IMR-90 (cell line): ENCODE results near the gene C11orf21. TPM values are rescaled to one million over a fixed set of nuclear protein-coding genes. Genes with fewer than 3 reads are reported as not detected.

Experiments used
- ATAC-seq: fragments of 200-7000 bp; cut with Tn5 transposase; 2 replicates; pipeline ENCODE4 v1.9.1; 2020; ENCODE audit warnings: low read depth, mild to moderate bottlenecking, moderate library complexity
- BruUV-seq: library from RNA; stranded (reverse); fragments of 400-500 nt; replicated peaks from 2 replicates; lab custom pipeline; 2021; lab: Mats Ljungman, UMichigan
- CTCF ChIA-PET: fragments of 300-600 bp; formaldehyde crosslinking; extraction: SDS; loops from one replicate; lab custom pipeline; 2021; ENCODE audit warnings: antibody characterized with exemption; lab: Yijun Ruan, JAX
- POLR2A ChIA-PET: fragments of 300-600 bp; sonication (Branson Sonifier 250); formaldehyde crosslinking; loops from one replicate; lab custom pipeline; 2022; ENCODE audit warnings: antibody characterized with exemption; ENCODE audit not compliant: unreplicated experiment; lab: Charles Lee
- DNase-seq: peaks from one replicate; pipeline ENCODE4 v3.0.0; 2013
- H2AFZ ChIP-seq: replicated peaks from 2 replicates; pipeline ENCODE3; 2013; ENCODE audit warnings: low read length, mild to moderate bottlenecking; ENCODE audit not compliant: poor library complexity
- H2AK5ac ChIP-seq: 2 replicates; pipeline ENCODE4 v1.6.1; 2013; ENCODE audit warnings: low read depth, low read length, inconsistent platforms
- H2AK9ac ChIP-seq: replicated peaks from 2 replicates; pipeline ENCODE3; 2013; ENCODE audit warnings: mild to moderate bottlenecking, low read depth, low read length, moderate library complexity; ENCODE audit not compliant: poor library complexity
- H2BK120ac ChIP-seq: 2 replicates; pipeline ENCODE4 v1.6.1; 2013; ENCODE audit warnings: low read depth, low read length, inconsistent platforms
- H2BK15ac ChIP-seq: 3 replicates; pipeline ENCODE4 v1.6.1; 2013; ENCODE audit warnings: low read depth, low read length, inconsistent platforms
- H2BK20ac ChIP-seq: 2 replicates; pipeline ENCODE4 v1.6.1; 2013; ENCODE audit warnings: low read depth, mild to moderate bottlenecking, inconsistent platforms, low read length, moderate library complexity
- H2BK5ac ChIP-seq: 2 replicates; pipeline ENCODE4 v1.6.1; 2013; ENCODE audit warnings: mild to moderate bottlenecking, low read depth, low read length, inconsistent platforms; ENCODE audit not compliant: poor library complexity, severe bottlenecking
- H3K14ac ChIP-seq: replicated peaks from 2 replicates; pipeline ENCODE4 v1.6.1; 2013; ENCODE audit warnings: low read depth, low read length, inconsistent platforms
- H3K18ac ChIP-seq: 2 replicates; pipeline ENCODE4 v1.6.1; 2013; ENCODE audit warnings: low read depth, low read length, control low read depth
- H3K23ac ChIP-seq: 2 replicates; pipeline ENCODE4 v1.6.1; 2013; ENCODE audit warnings: low read depth, low read length, inconsistent platforms
- H3K27ac ChIP-seq: 2 replicates; pipeline ENCODE4 v1.5.1; 2013; ENCODE audit warnings: mild to moderate bottlenecking, control low read depth, low read length; ENCODE audit not compliant: insufficient read depth
- H3K27me3 ChIP-seq: 2 replicates; pipeline ENCODE4 v1.6.1; 2013; ENCODE audit warnings: low read length; ENCODE audit not compliant: control insufficient read depth, insufficient read depth
- H3K36me3 ChIP-seq: 2 replicates; pipeline ENCODE4 v1.6.1; 2013; ENCODE audit warnings: low read length, mixed read lengths; ENCODE audit not compliant: control insufficient read depth, insufficient read depth
- H3K4ac ChIP-seq: 2 replicates; pipeline ENCODE4 v1.6.1; 2013; ENCODE audit warnings: low read depth, low read length, inconsistent platforms
- H3K4me1 ChIP-seq: 2 replicates; pipeline ENCODE4 v1.6.1; 2013; ENCODE audit warnings: low read length, mixed read lengths; ENCODE audit not compliant: control insufficient read depth, insufficient read depth
- H3K4me2 ChIP-seq: 2 replicates; pipeline ENCODE4 v1.6.1; 2013; ENCODE audit warnings: low read depth, mild to moderate bottlenecking, control low read depth, low read length, moderate library complexity
- H3K4me3 ChIP-seq: 2 replicates; pipeline ENCODE4 v1.5.1; 2013; ENCODE audit warnings: low read depth, mild to moderate bottlenecking, control low read depth, low read length, moderate library complexity; ENCODE audit not compliant: insufficient read depth
- H3K56ac ChIP-seq: 2 replicates; pipeline ENCODE4 v1.6.1; 2013; ENCODE audit warnings: low read length, inconsistent platforms; ENCODE audit not compliant: insufficient read depth; ENCODE audit errors: extremely low read depth
- H3K79me1 ChIP-seq, 2 experiments: 2 replicates each; pipeline ENCODE4 v1.6.1; 2013; ENCODE audit warnings: low read length in 2 of 2, inconsistent platforms in 1 of 2, low read depth in 1 of 2
- H3K9ac ChIP-seq: 2 replicates; pipeline ENCODE4 v1.6.1; 2013; ENCODE audit warnings: low read depth, low read length, control low read depth
- H3K9me1 ChIP-seq: 2 replicates; pipeline ENCODE4 v1.6.1; 2013; ENCODE audit warnings: low read length, inconsistent platforms; ENCODE audit not compliant: insufficient read depth
- H3K9me3 ChIP-seq: 2 replicates; pipeline ENCODE4 v1.6.1; 2013; ENCODE audit warnings: low read length; ENCODE audit not compliant: control insufficient read depth, insufficient read depth
- H4K20me1 ChIP-seq: 2 replicates; pipeline ENCODE4 v1.6.1; 2013; ENCODE audit warnings: low read length, inconsistent platforms; ENCODE audit not compliant: insufficient read depth
- H4K5ac ChIP-seq: 2 replicates; pipeline ENCODE4 v1.6.1; 2013; ENCODE audit warnings: mild to moderate bottlenecking, low read depth, low read length, control low read depth
- H4K8ac ChIP-seq, 2 experiments: 2 replicates each; pipeline ENCODE4 v1.6.1; 2013; ENCODE audit warnings: low read depth in 2 of 2, low read length in 2 of 2, control low read depth in 1 of 2, inconsistent platforms in 1 of 2
- H4K91ac ChIP-seq: 2 replicates; pipeline ENCODE4 v1.6.1; 2013; ENCODE audit warnings: low read depth, low read length, inconsistent platforms; ENCODE audit not compliant: insufficient read depth
- BHLHE40 ChIP-seq: fragments of 150-350 bp; IDR thresholded peaks from 2 replicates; pipeline ENCODE4 v1.6.1; 2016; ENCODE audit warnings: mild to moderate bottlenecking, low read depth, low read length
- CTCF ChIP-seq: conservative IDR thresholded peaks from 2 replicates; pipeline ENCODE4 v1.5.1; 2012; ENCODE audit warnings: mild to moderate bottlenecking, low read depth, low read length, improper control_type of control experiment
- RAD21 ChIP-seq: IDR thresholded peaks from 2 replicates; pipeline ENCODE4 v1.6.1; 2012; ENCODE audit warnings: low read length, improper control_type of control experiment
- WGBS, 2 experiments: methylation state at CpG; one replicate each; pipeline versions ENCODE4 v1.1.5 to v1.1.7; 2013; ENCODE audit warnings: missing lambda C conversion rate in 2 of 2; ENCODE audit not compliant: insufficient read length in 1 of 2; ENCODE audit errors: extremely low coverage in 2 of 2; 5-methylcytosine and 5-hydroxymethylcytosine counted together
- dilution Hi-C: fragments of 300-500 bp; cut with HindIII; formaldehyde crosslinking; loops from one replicate; pipeline ENCODE4 v1.14.3; 2018; ENCODE audit warnings: low sequenced_read_pairs; ENCODE audit not compliant: unreplicated experiment
- in situ Hi-C: fragments of 300-500 bp; cut with MboI; formaldehyde crosslinking; loops from 3 replicates; pipeline ENCODE4 v1.14.3; 2019; ENCODE audit warnings: low sequenced_read_pairs, inconsistent platforms, mixed read lengths
- intact Hi-C: fragments of 100-400 bp; cut with micrococcal nuclease; formaldehyde crosslinking; loops from 2 replicates; pipeline ENCODE4 v1.10.0; 2022
- polyA plus RNA-seq, 3 experiments: library from polyadenylated mRNA; depleted of rRNA; stranded (reverse); fragments of >200 nt; gene quantifications; 2 replicates each; pipeline ENCODE4 v1.2.3, GENCODE V29; 2012; ENCODE audit warnings: low replicate concordance in 1 of 3
- total RNA-seq: library from RNA; depleted of rRNA; stranded (reverse); fragments of >200 nt; gene quantifications from 2 replicates; pipeline ENCODE4 v1.2.3, GENCODE V29; 2012

The C11orf21 gene
- total and polyA plus RNA-seq, 2 of the 4 experiments (the other 2 are of a cell fraction): not detected

GRCh38 chr11:2346586-2347307 lies 45.0 kb upstream of the C11orf21 start:
- Histone ChIP-seq H3K36me3 (no peaks in the 10 kb centered on the region), H4K5ac (no peak overlapping the region), H3K23ac (no peak overlapping the region), H2BK15ac (no peak overlapping the region), H3K4me2 (no peak overlapping the region), H3K9ac (no peak overlapping the region), H2BK120ac (no peak overlapping the region), H2AK5ac (no peak overlapping the region), H2BK5ac (no peak overlapping the region), H3K27me3 (peaks cover 3% of the 10 kb centered on the region; the same call in 1 of the 2 replicates), H2AK9ac (no peak overlapping the region), H3K18ac (no peak overlapping the region), H3K4me1 (no peaks in the 10 kb centered on the region), H2AFZ (no peak overlapping the region), H3K9me1 (no peaks in the 10 kb centered on the region), H3K56ac (no peak overlapping the region), H4K8ac (no peak overlapping the region), H4K91ac (no peak overlapping the region), H3K79me1 (no peaks in the 10 kb centered on the region), H3K9me3 (peaks cover 17% of the 10 kb centered on the region), H3K4me3 (no peak overlapping the region), H3K14ac (no peak overlapping the region), H4K20me1 (no peaks in the 10 kb centered on the region), H3K4ac (no peak overlapping the region), H2BK20ac (no peak overlapping the region), H3K27ac (no peak overlapping the region)
- no peak for TF ChIP-seq CTCF
- no peak for TF ChIP-seq RAD21
- no peak for TF ChIP-seq BHLHE40
- ChIA-PET POLR2A (no interaction called here), CTCF (no interaction called here)
- no TSS peak for BruUV-seq
- 35% methylated on average over 4 of the region's 10 CpGs; no CpG with 5 or more reads in 1 of the 2 experiments for WGBS, 2 experiments
- in situ Hi-C loops (no loop called here), dilution Hi-C loops (no loop called here), intact Hi-C loops (no loop called here)
- DNase-seq (no peak), ATAC-seq (no peak)
